BLaER1 (cell line): ENCODE measurements around the gene CRHR2.
A peak's percentile ranks its signal among the peaks of the same experiment; 100 is the strongest.

Source experiments
- H3K27ac ChIP-seq: shearing (Covaris generic); formaldehyde crosslinking; 2 replicates; pipeline ENCODE4 v1.8.1; 2022
- H3K27me3 ChIP-seq: shearing (Covaris generic); formaldehyde crosslinking; 2 replicates; pipeline ENCODE4 v1.8.1; 2022
- H3K36me3 ChIP-seq: shearing (Covaris generic); formaldehyde crosslinking; 2 replicates; pipeline ENCODE4 v1.8.1; 2022
- H3K4me1 ChIP-seq: shearing (Covaris generic); formaldehyde crosslinking; 2 replicates; pipeline ENCODE4 v1.8.1; 2022
- H3K4me2 ChIP-seq: shearing (Covaris generic); formaldehyde crosslinking; 2 replicates; pipeline ENCODE4 v1.8.1; 2022
- H3K4me3 ChIP-seq: shearing (Covaris generic); formaldehyde crosslinking; 2 replicates; pipeline ENCODE4 v1.8.1; 2022
- H3K9ac ChIP-seq: shearing (Covaris generic); formaldehyde crosslinking; 2 replicates; pipeline ENCODE4 v1.8.1; 2022
- H3K9me3 ChIP-seq: shearing (Covaris generic); formaldehyde crosslinking; 2 replicates; pipeline ENCODE4 v1.8.1; 2022
- H4K20me1 ChIP-seq: shearing (Covaris generic); formaldehyde crosslinking; 2 replicates; pipeline ENCODE4 v1.8.1; 2022
- Cebpa-rat ChIP-seq: shearing (Covaris generic); IDR thresholded peaks from 2 replicates; pipeline ENCODE4 v1.8.1; 2022

Gene CRHR2

DNA sequence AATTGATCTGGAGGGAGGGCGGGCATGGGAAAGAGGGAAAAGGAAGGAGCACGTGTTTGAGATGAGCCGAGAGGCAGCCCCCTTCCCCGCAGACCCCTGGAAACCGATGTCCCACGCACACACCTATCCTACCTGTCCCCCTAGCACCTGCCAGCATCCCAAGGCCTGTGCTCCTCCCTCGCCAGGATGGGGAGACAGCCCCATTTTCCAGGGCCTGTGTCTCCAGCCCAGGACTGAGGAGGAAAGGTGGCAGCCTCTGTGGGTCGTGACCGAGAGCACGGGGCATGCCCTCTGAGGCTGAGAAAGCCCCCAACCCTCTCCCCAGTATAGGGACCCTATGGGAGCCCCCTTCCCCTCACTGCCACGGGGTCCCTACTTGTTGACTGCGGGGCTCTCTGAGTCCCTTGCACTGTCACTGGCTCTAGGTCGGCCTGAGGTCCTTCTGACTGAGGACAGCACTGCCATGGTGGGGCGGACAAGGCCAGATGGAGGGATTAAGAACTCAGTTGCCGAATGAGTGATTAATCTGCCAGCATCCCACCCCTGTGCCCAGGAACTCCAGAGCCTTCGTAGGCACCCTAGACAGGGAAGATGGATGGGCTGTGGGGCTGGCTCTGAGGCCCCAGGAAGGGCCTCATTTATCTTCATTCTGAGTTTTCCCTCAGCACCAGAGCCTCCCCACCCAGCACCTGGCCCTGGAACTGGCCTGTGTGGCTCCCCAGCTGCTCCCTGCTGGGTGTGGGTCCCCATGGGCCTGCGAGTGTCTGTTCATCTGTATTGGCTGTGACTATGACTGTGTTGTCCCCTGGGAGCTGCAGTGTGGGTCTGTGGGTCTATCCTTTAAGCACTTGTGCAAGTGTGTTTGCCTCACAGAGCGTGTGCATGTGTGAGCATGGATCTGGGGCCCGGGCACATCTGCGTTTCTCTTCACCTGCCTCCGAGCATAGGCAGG is 26.0 kb downstream of the CRHR2 start:
- no peaks in the 10 kb centered on the region for H4K20me1 ChIP-seq
- TF ChIP-seq Cebpa-rat, result no peak
- H3K4me3 ChIP-seq, result no peak overlapping the region
- H3K36me3 ChIP-seq, result no peaks in the 10 kb centered on the region
- peak overlapping the region; percentile 59 for H3K9ac ChIP-seq
- H3K27ac ChIP-seq, result peak overlapping the region; percentile 71
- no peaks in the 10 kb centered on the region for H3K27me3 ChIP-seq
- H3K4me1 ChIP-seq, result peaks cover 53% of the 10 kb centered on the region
- H3K9me3 ChIP-seq, result no peaks in the 10 kb centered on the region
- peak overlapping the region; percentile 86 for H3K4me2 ChIP-seq

DNA sequence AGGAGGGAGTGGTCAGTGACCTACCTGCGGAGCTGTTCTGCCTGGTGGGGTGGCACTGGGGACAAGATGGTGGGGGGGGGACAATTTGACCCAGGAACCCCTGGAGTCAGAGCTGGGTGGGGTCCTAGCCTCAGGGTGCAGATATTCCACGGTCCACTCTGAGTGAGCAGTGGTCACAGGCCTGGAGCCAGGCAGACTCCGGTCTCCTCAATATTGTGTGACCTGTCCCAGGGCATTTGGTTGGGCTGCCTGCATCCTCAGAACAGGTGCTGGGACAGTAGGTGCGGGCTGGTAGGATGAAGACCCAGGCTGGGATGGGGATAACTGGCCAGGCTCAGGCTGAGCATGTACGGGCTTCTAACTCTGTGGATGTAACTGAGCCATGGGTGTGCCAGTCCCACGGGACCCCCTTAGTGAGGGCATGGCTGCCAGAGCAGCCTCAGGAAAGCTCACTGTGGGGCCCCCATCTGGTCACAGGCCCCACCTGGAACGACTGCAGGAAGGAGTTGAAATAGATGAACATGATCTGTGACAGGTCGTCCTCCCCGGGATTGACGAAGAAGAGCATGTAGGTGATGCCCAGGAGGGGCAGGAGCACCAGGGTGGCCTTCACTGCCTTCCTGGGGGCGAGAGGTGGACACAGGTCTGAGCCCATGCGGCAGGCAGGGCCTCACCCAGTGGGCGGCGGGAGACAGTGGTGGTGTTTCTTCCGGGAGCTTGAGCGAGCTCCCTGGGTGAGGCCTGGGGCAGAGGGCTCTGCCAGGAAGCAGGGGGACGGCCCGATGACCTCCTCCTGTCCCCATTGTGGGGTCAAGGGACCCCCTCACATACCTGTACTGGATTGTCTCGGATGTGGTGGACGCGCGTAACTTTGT is 26.9 kb downstream of the CRHR2 start:
- Histone ChIP-seq H3K9me3 (no peaks in the 10 kb centered on the region), H3K27me3 (no peaks in the 10 kb centered on the region), H3K36me3 (no peaks in the 10 kb centered on the region), H3K4me1 (peaks cover 53% of the 10 kb centered on the region), H3K27ac (peak overlapping the region; percentile 49; the same call in 1 of the 2 replicates), H3K4me3 (no peak overlapping the region), H3K9ac (no peak overlapping the region), H4K20me1 (no peaks in the 10 kb centered on the region), H3K4me2 (peak overlapping the region; percentile 86; the same call in 1 of the 2 replicates)
- TF ChIP-seq Cebpa-rat, result no peak

DNA sequence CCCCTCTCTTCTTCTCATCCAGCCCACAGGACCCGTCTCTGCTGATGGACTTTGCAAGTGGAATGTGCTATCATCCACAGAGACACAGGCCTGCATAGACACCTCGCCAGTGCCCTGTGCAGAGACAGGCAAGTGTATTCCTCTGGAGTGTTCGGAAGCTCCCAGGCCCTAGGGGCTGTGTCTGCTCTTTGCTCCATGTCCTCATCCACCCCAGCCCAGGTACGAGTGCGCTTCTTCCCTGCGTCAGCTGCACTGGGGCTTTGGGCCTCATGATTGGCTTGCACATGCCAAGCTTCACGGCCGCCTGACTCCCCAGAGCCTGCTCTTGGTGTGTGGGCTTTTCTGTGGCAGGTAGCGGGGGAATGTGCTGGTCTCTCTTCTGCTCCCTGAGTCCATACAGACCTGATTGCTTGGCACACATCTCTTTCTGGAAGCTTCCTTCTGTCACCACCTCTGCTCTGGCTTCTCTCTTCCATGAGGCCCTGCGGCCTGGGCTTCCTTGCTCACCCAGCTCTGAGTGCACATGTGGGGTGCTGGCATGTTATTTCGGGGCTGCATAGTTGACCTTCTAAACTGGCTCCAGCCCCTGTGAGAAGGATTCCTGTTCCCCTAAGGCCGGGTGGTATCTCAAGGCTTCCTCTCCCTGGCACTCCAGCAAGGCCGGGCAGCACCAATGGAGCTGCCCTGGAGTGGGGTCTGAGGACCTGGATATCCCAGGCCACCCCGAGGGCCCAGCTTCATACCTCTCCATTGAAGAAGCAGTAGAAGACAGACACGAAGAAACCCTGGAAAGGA is 27.8 kb downstream of the CRHR2 start:
- TF ChIP-seq Cebpa-rat, result no peak
- Histone ChIP-seq H3K4me1 (peaks cover 45% of the 10 kb centered on the region), H3K9me3 (no peaks in the 10 kb centered on the region), H3K36me3 (no peaks in the 10 kb centered on the region), H3K27me3 (no peaks in the 10 kb centered on the region), H3K4me3 (no peak overlapping the region), H3K9ac (no peak overlapping the region), H3K4me2 (no peak overlapping the region), H3K27ac (no peak overlapping the region), H4K20me1 (no peaks in the 10 kb centered on the region)

DNA sequence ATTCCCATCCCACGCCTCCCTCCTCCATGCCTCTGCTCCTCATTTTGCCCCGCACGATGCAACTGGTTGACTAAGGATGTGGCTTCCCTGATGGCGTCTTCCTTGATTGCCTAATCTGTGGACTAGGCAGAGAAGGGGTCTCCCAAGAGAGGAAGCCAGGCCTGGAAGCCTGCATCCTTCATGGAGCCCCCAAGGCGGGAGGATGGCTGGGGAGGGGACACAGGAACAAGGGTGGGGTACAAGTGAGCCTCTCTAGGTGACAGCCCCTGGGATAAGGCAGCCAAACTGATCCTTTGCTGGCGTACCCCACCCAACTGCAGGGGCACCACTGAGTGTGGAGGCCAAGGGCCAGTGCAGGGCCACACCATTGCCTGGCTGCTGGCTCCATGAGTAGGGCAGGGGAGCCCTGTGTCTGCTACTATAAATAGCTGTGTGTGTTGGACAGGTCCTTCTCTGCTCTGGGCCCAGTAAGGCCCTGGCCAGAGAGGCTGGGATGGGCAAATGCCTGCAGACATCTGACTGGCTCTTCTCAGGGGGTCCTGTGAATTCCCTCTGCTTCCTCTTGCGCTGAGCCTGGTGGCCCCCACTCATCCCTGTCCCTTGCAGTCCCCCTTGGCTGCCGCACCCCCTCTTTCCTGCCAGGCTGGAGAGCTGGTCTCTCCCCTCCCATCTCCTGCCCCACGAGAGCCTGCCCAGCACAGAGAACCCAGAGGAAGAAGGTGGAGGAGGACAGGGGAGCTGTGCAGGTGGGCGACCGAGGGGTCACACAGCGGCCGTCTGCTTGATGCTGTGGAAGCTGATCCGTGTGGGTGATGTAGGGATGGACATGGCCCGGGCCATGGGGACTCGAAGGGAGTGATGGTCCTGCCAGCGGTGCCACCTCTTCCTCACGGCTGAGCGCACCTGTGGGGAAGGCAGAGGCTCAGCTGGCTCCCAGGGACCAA is 29.3 kb downstream of the CRHR2 start:
- no peaks in the 10 kb centered on the region for H3K27me3 ChIP-seq
- H3K27ac ChIP-seq, result no peak overlapping the region
- no peaks in the 10 kb centered on the region for H3K36me3 ChIP-seq
- H4K20me1 ChIP-seq, result no peaks in the 10 kb centered on the region
- H3K4me1 ChIP-seq, result peaks cover 29% of the 10 kb centered on the region
- no peak for TF ChIP-seq Cebpa-rat
- H3K9me3 ChIP-seq, result no peaks in the 10 kb centered on the region
- H3K4me2 ChIP-seq, result no peak overlapping the region
- H3K9ac ChIP-seq, result no peak overlapping the region
- no peak overlapping the region for H3K4me3 ChIP-seq

DNA sequence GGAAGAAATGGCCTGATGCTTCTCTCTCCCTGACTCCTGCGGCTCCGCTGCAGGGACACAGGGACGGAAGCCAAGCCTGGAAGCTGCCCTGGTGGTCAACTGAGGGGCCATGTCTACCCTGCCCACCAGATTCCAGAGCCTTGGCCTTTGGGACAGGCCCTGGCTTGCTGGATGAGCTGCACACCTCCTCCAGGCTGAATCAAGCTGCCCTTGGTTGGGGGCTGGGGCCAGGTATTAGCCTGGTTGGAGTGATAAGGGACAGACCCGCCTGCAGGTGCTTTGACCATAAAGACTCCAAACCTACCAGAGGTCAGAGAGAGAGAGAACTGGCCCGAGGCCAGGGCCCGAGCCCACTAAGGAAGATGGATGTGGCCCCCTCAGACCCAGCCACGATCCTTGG is 30.1 kb downstream of the CRHR2 start:
- no peaks in the 10 kb centered on the region for H4K20me1 ChIP-seq

DNA sequence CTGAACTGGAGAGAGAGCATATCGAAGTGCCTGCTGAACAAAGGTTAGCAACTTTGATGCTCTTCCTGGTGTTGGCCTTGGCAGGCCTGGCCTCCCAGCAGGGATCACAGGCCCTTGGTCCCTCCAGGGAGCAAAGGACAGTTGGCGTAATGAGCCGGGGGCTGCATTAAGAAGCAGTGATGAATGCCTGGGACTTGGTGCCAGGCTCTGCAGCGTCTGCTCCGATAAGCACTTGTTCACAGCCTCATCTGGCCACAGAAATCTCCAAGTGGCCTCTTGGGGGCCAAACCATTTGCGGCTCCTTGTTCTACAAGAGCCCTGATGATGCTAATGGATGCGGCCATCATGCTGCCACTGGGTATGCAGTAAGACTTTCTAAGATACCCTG is 31.8 kb downstream of the CRHR2 start:
- Histone ChIP-seq H3K4me2 (no peak overlapping the region), H3K36me3 (peaks cover 17% of the 10 kb centered on the region), H4K20me1 (no peaks in the 10 kb centered on the region), H3K9ac (no peak overlapping the region), H3K27me3 (no peaks in the 10 kb centered on the region), H3K27ac (no peak overlapping the region), H3K4me3 (no peak overlapping the region), H3K4me1 (peaks cover 4% of the 10 kb centered on the region), H3K9me3 (no peaks in the 10 kb centered on the region)
- no peak for TF ChIP-seq Cebpa-rat

More for the DNA sequence above, 30.1 kb downstream of the CRHR2 start:
- no peaks in the 10 kb centered on the region for H3K27me3 ChIP-seq
- no peak for TF ChIP-seq Cebpa-rat
- peaks cover 2% of the 10 kb centered on the region; the same call in 1 of the 2 replicates for H3K36me3 ChIP-seq
- H3K9me3 ChIP-seq, result no peaks in the 10 kb centered on the region
- H3K27ac ChIP-seq, result no peak overlapping the region
- peaks cover 21% of the 10 kb centered on the region for H3K4me1 ChIP-seq
- no peak overlapping the region for H3K4me2 ChIP-seq
- H3K4me3 ChIP-seq, result no peak overlapping the region
- no peak overlapping the region for H3K9ac ChIP-seq

DNA sequence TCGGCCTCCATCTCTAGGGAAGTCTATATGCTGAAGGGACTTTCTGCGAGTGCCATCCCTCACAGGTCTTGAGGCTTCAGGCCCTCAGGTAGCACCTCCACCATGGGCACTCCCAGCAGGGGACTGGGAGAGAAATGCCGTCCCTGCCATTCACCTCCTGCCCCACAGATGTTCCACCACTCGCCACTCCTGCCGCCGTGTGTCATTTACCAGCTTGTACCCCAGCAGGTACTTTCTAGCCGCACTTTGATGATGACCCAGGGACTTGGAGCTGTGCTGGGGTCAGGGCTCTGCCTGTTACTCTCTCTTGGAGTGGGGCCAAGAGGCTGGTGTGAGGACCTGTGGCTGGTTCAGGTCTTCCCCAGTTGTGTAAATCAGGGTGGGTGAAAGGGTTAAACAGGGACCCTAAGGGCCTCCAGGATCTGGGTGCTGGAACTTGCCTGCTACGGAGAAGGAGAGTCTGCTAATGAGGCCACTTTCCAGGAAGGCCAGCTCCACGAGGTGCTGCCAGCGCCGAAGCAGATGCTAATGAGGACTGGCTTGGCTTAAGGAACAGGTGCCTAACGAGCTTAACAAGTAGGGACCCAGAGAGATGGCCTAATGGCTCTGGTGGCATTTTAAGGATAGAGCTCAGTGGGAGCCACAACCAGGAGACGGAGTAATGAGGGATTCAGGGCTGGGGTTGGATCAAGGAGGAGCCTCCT is 32.4 kb downstream of the CRHR2 start:
- peaks cover 22% of the 10 kb centered on the region for H3K36me3 ChIP-seq
- H3K4me3 ChIP-seq, result no peak overlapping the region
- H3K9me3 ChIP-seq, result no peaks in the 10 kb centered on the region
- H4K20me1 ChIP-seq, result no peaks in the 10 kb centered on the region
- no peak overlapping the region for H3K9ac ChIP-seq
- H3K27me3 ChIP-seq, result no peaks in the 10 kb centered on the region
- no peak for TF ChIP-seq Cebpa-rat
- H3K27ac ChIP-seq, result no peak overlapping the region
- H3K4me1 ChIP-seq, result no peaks in the 10 kb centered on the region
- no peak overlapping the region for H3K4me2 ChIP-seq
